Liver (tissue), 9 donors: ENCODE measurements around the gene HARBI1. TPM values are rescaled to one million over a fixed set of nuclear protein-coding genes. Genes with fewer than 3 reads are reported as not detected.

Experiments used
- DNase-seq: peaks from one replicate; pipeline ENCODE4 v3.0.0-alpha.2; 2017; ENCODE audit warnings: low spot score
- H3K27ac ChIP-seq, 2 donors: one replicate each; pipeline ENCODE4 v1.7.0; 2013; ENCODE audit warnings: inconsistent platforms in 2 of 2, low read length in 2 of 2, control low read depth in 1 of 2, low read depth in 1 of 2, mild to moderate bottlenecking in 1 of 2
- H3K27me3 ChIP-seq, 4 donors: one replicate each; pipeline versions ENCODE4 v1.6.1 to v1.7.0; 2013; ENCODE audit warnings: low read length in 3 of 4, inconsistent platforms in 1 of 4, mild to moderate bottlenecking in 1 of 4, moderate library complexity in 1 of 4; ENCODE audit not compliant: control insufficient read depth in 4 of 4, insufficient read depth in 4 of 4
- H3K36me3 ChIP-seq, 4 donors: one replicate each; pipeline versions ENCODE4 v1.6.1 to v1.7.0; 2013; ENCODE audit warnings: low read length in 3 of 4, mild to moderate bottlenecking in 3 of 4, low read depth in 1 of 4, moderate library complexity in 1 of 4; ENCODE audit not compliant: control insufficient read depth in 4 of 4, insufficient read depth in 3 of 4
- H3K4me1 ChIP-seq, 4 donors: one replicate each; pipeline versions ENCODE4 v1.6.1 to v1.7.0; 2013; ENCODE audit warnings: low read length in 3 of 4, mild to moderate bottlenecking in 3 of 4, moderate library complexity in 1 of 4; ENCODE audit not compliant: control insufficient read depth in 4 of 4, insufficient read depth in 4 of 4
- H3K4me3 ChIP-seq, 3 donors: one replicate each; pipeline versions ENCODE4 v1.6.1 to v1.7.0; 2013; ENCODE audit warnings: low read length in 3 of 3, control low read depth in 1 of 3, low read depth in 1 of 3, mild to moderate bottlenecking in 1 of 3
- H3K9ac ChIP-seq, 2 donors: one replicate each; pipeline ENCODE4 v1.7.0; 2013; ENCODE audit warnings: low read length in 2 of 2, mild to moderate bottlenecking in 2 of 2, moderate library complexity in 2 of 2, control low read depth in 1 of 2, low read depth in 1 of 2
- H3K9me3 ChIP-seq, 4 donors: one replicate each; pipeline versions ENCODE4 v1.6.1 to v1.7.0; 2013; ENCODE audit warnings: low read length in 3 of 4; ENCODE audit not compliant: control insufficient read depth in 4 of 4
- ATF3 ChIP-seq: IDR thresholded peaks from 2 replicates; pipeline ENCODE4 v1.6.1; 2016; ENCODE audit warnings: antibody characterized with exemption
- EGR1 ChIP-seq, 2 donors: IDR thresholded peaks; 2 replicates each; pipeline ENCODE4 v1.6.1; 2016 to 2018; ENCODE audit warnings: antibody characterized with exemption in 2 of 2, low read depth in 2 of 2
- FOXA1 ChIP-seq: IDR thresholded peaks from 2 replicates; pipeline ENCODE4 v1.6.1; 2016; ENCODE audit warnings: antibody characterized with exemption
- FOXA2 ChIP-seq: IDR thresholded peaks from 2 replicates; pipeline ENCODE4 v1.6.1; 2016; ENCODE audit warnings: antibody characterized with exemption
- GABPA ChIP-seq, 2 donors: IDR thresholded peaks in 1 of 2; conservative IDR thresholded peaks in 1 of 2; 2 replicates each; pipeline ENCODE4 v1.6.1; 2016; ENCODE audit warnings: antibody characterized with exemption in 2 of 2, mild to moderate bottlenecking in 1 of 2, moderate library complexity in 1 of 2
- HNF4A ChIP-seq, 2 donors: conservative IDR thresholded peaks; 2 replicates each; pipeline ENCODE4 v1.6.1; 2016; ENCODE audit warnings: antibody characterized with exemption in 2 of 2, mild to moderate bottlenecking in 2 of 2
- HNF4G ChIP-seq: IDR thresholded peaks from 2 replicates; pipeline ENCODE4 v1.6.1; 2016; ENCODE audit warnings: antibody characterized with exemption
- JUND ChIP-seq, 2 donors: IDR thresholded peaks; 2 replicates each; pipeline ENCODE4 v1.6.1; 2016; ENCODE audit warnings: antibody characterized with exemption in 2 of 2
- MAX ChIP-seq: IDR thresholded peaks from 2 replicates; pipeline ENCODE4 v1.6.1; 2016; ENCODE audit warnings: antibody characterized with exemption
- NR2F2 ChIP-seq: IDR thresholded peaks from 2 replicates; pipeline ENCODE4 v1.6.1; 2016; ENCODE audit warnings: antibody characterized with exemption
- RAD21 ChIP-seq, 2 donors: IDR thresholded peaks; 2 replicates each; pipeline ENCODE4 v1.6.1; 2016; ENCODE audit warnings: antibody characterized with exemption in 2 of 2, mild to moderate bottlenecking in 2 of 2
- REST ChIP-seq: IDR thresholded peaks from 2 replicates; pipeline ENCODE4 v1.6.1; 2016; ENCODE audit warnings: antibody characterized with exemption, mild to moderate bottlenecking
- RXRA ChIP-seq, 2 donors: IDR thresholded peaks; 2 replicates each; pipeline ENCODE4 v1.6.1; 2017 to 2018; ENCODE audit warnings: antibody characterized with exemption in 2 of 2, mild to moderate bottlenecking in 1 of 2
- SP1 ChIP-seq: IDR thresholded peaks from 2 replicates; pipeline ENCODE4 v1.6.1; 2018; ENCODE audit warnings: antibody characterized with exemption, mild to moderate bottlenecking
- YY1 ChIP-seq: IDR thresholded peaks from 2 replicates; pipeline ENCODE4 v1.6.1; 2016; ENCODE audit warnings: antibody characterized with exemption, mild to moderate bottlenecking
- ZBTB33 ChIP-seq: IDR thresholded peaks from 2 replicates; pipeline ENCODE4 v1.6.1; 2016; ENCODE audit warnings: antibody characterized with exemption
- WGBS: extraction: QIAGEN DNeasy Blood & Tissue Kit; methylation state at CpG from one replicate; pipeline ENCODE4 v1.1.7; 2013; 5-methylcytosine and 5-hydroxymethylcytosine counted together
- polyA plus RNA-seq, 2 donors: library from polyadenylated mRNA; stranded (reverse) in 1 of 2; unstranded in 1 of 2; fragments of 200-250 nt in 1 of 2; fragments of >200 nt in 1 of 2; fragmentation: Nextera tagmentation in 1 of 2; extraction: Ambion mirVana in 1 of 2; gene quantifications; one replicate each; pipeline versions ENCODE4 v1.2.1 to v1.2.3, GENCODE V29; 2013 to 2015
- total RNA-seq, 2 donors: library from RNA; depleted of rRNA; stranded (reverse); fragments of >200 nt; gene quantifications; one replicate each; pipeline ENCODE4 v1.2.3, GENCODE V29; 2014
- donor health status: healthy.
- donor health status: healthy.
- donor health status: healthy.
- donor health status: healthy.
- donor health status: healthy.

The HARBI1 gene
- total and polyA plus RNA-seq, 4 donors, result 2.5 to 5.9 (median 3.3) TPM

- H3K9ac ChIP-seq, result no peak overlapping the region
- no peak overlapping the region for H3K27ac ChIP-seq
- no peaks in the 10 kb centered on the region for H3K9me3 ChIP-seq
- H3K36me3 ChIP-seq, result peaks cover 15 to 76% (median 62%) of the 10 kb centered on the region in 4 donors
- no peak for DNase-seq
- H3K4me1 ChIP-seq, result peaks cover 0 to 2% (median 2%) of the 10 kb centered on the region in 4 donors
- no peak overlapping the region for H3K4me3 ChIP-seq
- no peak for TF ChIP-seq GABPA (IDR thresholded peaks at IDR 0.05 in 1 of 2, conservative IDR thresholded peaks at IDR 0.05 in 1 of 2)
- no peak for TF ChIP-seq HNF4G
- no peak for TF ChIP-seq HNF4A (conservative IDR thresholded peaks at IDR 0.05)
- TF ChIP-seq JUND (IDR thresholded peaks at IDR 0.05), result no peak
- 83% methylated on average over 6 of the region's 6 CpGs for WGBS
- no peaks in the 10 kb centered on the region for H3K27me3 ChIP-seq
Observed at GRCh38 chr11:46664612-46665011, 47.6 kb upstream of the HARBI1 start.

GRCh38 chr11:46663277-46663940, 46.4 kb upstream of the HARBI1 start:
- WGBS, result 95% methylated on average over 4 of the region's 4 CpGs
- H3K27ac ChIP-seq, result no peak overlapping the region
- H3K9me3 ChIP-seq, result no peaks in the 10 kb centered on the region
- DNase-seq, result no peak
- peaks cover 0 to 5% (median 2%) of the 10 kb centered on the region in 4 donors for H3K4me1 ChIP-seq
- peaks cover 15 to 73% (median 58%) of the 10 kb centered on the region in 4 donors for H3K36me3 ChIP-seq
- no peak overlapping the region for H3K9ac ChIP-seq
- TF ChIP-seq RAD21 (IDR thresholded peaks at IDR 0.05) (no peak), NR2F2 (no peak), HNF4G (no peak), GABPA (IDR thresholded peaks at IDR 0.05 in 1 of 2, conservative IDR thresholded peaks at IDR 0.05 in 1 of 2) (no peak), FOXA2 (no peak), EGR1 (IDR thresholded peaks at IDR 0.05; ENCODE audit: low read depth in 2 of 2) (no peak), ATF3 (no peak)
- no peaks in the 10 kb centered on the region for H3K27me3 ChIP-seq
- no peak overlapping the region for H3K4me3 ChIP-seq

- H3K4me1 ChIP-seq, result peaks cover 2 to 8% (median 2%) of the 10 kb centered on the region in 4 donors
- H3K9ac ChIP-seq, result no peak overlapping the region
- DNase-seq, result no peak
- H3K9me3 ChIP-seq, result no peaks in the 10 kb centered on the region
- no peak for TF ChIP-seq ZBTB33
- no peak for TF ChIP-seq RXRA (IDR thresholded peaks at IDR 0.05)
- TF ChIP-seq FOXA1, result no peak
- TF ChIP-seq HNF4G, result no peak
- TF ChIP-seq YY1, result no peak
- TF ChIP-seq SP1, result no peak
- no peak for TF ChIP-seq REST
- no peak for TF ChIP-seq FOXA2
- TF ChIP-seq MAX, result no peak
- no peak for TF ChIP-seq ATF3
- H3K27ac ChIP-seq, result no peak overlapping the region
- no peak overlapping the region for H3K4me3 ChIP-seq
- H3K27me3 ChIP-seq, result no peaks in the 10 kb centered on the region
- H3K36me3 ChIP-seq, result peaks cover 11 to 68% (median 56%) of the 10 kb centered on the region in 4 donors
Observed at GRCh38 chr11:46662366-46662765, 45.3 kb upstream of the HARBI1 start.
